ENCODE measurements around the gene PRDM16. TPM values are rescaled to one million over a fixed set of nuclear protein-coding genes. Genes with fewer than 3 reads are reported as not detected.

The PRDM16 gene
- total and polyA plus RNA-seq, 2 of the 13 experiments (the other 11 are each of a cell fraction or from before 2014, with no cell fraction given): 0.15 to 0.81 TPM

DNA sequence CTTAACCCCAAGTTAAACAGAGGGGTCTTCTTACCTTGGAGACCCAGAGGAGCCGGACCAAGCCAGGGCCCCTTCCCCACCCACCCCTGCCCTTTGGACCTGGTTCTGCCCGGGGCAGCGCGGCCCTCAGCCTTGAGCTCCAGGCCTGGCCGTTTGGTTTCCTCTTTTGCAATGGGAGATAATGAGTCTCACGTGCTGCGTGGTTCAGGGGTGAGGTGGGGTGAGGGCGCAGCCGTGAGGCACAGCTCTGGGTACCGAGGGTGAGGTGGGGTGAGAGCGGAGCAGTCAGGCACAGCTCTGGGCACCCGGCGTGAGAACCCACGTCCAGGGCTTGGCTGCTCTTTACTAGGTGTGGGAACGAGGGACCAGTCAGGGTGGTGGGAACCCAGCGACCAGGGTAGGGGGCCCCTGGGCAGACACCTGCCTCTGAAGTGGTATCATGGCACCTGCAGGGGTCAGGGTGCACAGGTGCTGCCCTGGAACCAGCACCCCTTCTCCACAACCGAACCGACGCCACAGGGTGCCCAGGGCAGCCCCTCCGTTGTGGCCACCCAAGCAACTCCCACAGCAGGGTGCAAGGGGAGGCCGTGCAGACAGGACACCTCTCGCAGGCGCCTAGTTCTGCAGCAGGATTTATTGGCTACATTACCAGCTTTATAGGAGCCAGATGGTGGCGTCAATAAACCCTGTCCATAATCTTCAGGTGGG lies 182.2 kb downstream of the PRDM16 start (continued):
- TF ChIP-seq, protein P1, sequence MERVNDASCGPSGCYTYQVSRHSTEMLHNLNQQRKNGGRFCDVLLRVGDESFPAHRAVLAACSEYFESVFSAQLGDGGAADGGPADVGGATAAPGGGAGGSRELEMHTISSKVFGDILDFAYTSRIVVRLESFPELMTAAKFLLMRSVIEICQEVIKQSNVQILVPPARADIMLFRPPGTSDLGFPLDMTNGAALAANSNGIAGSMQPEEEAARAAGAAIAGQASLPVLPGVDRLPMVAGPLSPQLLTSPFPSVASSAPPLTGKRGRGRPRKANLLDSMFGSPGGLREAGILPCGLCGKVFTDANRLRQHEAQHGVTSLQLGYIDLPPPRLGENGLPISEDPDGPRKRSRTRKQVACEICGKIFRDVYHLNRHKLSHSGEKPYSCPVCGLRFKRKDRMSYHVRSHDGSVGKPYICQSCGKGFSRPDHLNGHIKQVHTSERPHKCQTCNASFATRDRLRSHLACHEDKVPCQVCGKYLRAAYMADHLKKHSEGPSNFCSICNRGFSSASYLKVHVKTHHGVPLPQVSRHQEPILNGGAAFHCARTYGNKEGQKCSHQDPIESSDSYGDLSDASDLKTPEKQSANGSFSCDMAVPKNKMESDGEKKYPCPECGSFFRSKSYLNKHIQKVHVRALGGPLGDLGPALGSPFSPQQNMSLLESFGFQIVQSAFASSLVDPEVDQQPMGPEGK (CRISPR knock-in tag; IDR thresholded peaks at IDR 0.05): peak; percentile 58
- TF ChIP-seq ZNF101 (CRISPR knock-in tag; IDR thresholded peaks at IDR 0.05; ENCODE audit: borderline replicate concordance, low read depth) (no peak), ZNF556 (CRISPR knock-in tag; IDR thresholded peaks at IDR 0.05; ENCODE audit: borderline replicate concordance) (no peak), ZMYM2 (CRISPR knock-in tag; IDR thresholded peaks at IDR 0.05) (no peak), HOXA9 (CRISPR knock-in tag; IDR thresholded peaks at IDR 0.05; ENCODE audit: borderline replicate concordance) (no peak), SNAPC2 (CRISPR knock-in tag; IDR thresholded peaks at IDR 0.05) (no peak), TSC22D2 (CRISPR knock-in tag; IDR thresholded peaks at IDR 0.05; ENCODE audit: borderline replicate concordance) (no peak), NAIF1 (CRISPR knock-in tag; IDR thresholded peaks at IDR 0.05; ENCODE audit: borderline replicate concordance) (no peak), ADNP (CRISPR knock-in tag; IDR thresholded peaks at IDR 0.05) (no peak), FLYWCH1 (CRISPR knock-in tag; IDR thresholded peaks at IDR 0.05) (no peak), RAD21 (CRISPR knock-in tag; IDR thresholded peaks at IDR 0.05) (0 out of 2 replicates have a peak, but pooled peaks have one; percentile 13), ELF1 (CRISPR knock-in tag; IDR thresholded peaks at IDR 0.05) (no peak), SMAD9 (CRISPR knock-in tag; IDR thresholded peaks at IDR 0.05) (no peak), ZNF788 (CRISPR knock-in tag; IDR thresholded peaks at IDR 0.05; ENCODE audit: borderline replicate concordance) (no peak)
- TF ChIP-seq, protein P2, sequence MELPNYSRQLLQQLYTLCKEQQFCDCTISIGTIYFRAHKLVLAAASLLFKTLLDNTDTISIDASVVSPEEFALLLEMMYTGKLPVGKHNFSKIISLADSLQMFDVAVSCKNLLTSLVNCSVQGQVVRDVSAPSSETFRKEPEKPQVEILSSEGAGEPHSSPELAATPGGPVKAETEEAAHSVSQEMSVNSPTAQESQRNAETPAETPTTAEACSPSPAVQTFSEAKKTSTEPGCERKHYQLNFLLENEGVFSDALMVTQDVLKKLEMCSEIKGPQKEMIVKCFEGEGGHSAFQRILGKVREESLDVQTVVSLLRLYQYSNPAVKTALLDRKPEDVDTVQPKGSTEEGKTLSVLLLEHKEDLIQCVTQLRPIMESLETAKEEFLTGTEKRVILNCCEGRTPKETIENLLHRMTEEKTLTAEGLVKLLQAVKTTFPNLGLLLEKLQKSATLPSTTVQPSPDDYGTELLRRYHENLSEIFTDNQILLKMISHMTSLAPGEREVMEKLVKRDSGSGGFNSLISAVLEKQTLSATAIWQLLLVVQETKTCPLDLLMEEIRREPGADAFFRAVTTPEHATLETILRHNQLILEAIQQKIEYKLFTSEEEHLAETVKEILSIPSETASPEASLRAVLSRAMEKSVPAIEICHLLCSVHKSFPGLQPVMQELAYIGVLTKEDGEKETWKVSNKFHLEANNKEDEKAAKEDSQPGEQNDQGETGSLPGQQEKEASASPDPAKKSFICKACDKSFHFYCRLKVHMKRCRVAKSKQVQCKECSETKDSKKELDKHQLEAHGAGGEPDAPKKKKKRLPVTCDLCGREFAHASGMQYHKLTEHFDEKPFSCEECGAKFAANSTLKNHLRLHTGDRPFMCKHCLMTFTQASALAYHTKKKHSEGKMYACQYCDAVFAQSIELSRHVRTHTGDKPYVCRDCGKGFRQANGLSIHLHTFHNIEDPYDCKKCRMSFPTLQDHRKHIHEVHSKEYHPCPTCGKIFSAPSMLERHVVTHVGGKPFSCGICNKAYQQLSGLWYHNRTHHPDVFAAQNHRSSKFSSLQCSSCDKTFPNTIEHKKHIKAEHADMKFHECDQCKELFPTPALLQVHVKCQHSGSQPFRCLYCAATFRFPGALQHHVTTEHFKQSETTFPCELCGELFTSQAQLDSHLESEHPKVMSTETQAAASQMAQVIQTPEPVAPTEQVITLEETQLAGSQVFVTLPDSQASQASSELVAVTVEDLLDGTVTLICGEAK (IDR thresholded peaks at IDR 0.05): no peak
- TF ChIP-seq, protein P2 (CRISPR knock-in tag; IDR thresholded peaks at IDR 0.05): no peak; the same call in 1 of the 2 replicates
- TF ChIP-seq, protein P3, sequence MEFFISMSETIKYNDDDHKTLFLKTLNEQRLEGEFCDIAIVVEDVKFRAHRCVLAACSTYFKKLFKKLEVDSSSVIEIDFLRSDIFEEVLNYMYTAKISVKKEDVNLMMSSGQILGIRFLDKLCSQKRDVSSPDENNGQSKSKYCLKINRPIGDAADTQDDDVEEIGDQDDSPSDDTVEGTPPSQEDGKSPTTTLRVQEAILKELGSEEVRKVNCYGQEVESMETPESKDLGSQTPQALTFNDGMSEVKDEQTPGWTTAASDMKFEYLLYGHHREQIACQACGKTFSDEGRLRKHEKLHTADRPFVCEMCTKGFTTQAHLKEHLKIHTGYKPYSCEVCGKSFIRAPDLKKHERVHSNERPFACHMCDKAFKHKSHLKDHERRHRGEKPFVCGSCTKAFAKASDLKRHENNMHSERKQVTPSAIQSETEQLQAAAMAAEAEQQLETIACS (CRISPR knock-in tag; IDR thresholded peaks at IDR 0.05): no peak
